Melanocyte of skin (primary cell): ENCODE data around the gene SECISBP2L. TPM values are rescaled to one million over a fixed set of nuclear protein-coding genes. Genes with fewer than 3 reads are reported as not detected.

ENCODE experiments used
- small RNA-seq, 2 donors: library from RNA; depleted of rRNA; stranded (forward); fragments of <200 nt; gene quantifications; one replicate each; pipeline ENCODE3, GENCODE V24; 2012
- total RNA-seq, 2 donors: library from RNA; depleted of rRNA; stranded (reverse); fragments of >200 nt; gene quantifications; 2 replicates each; pipeline ENCODE4 v1.2.3, GENCODE V29; 2012

SECISBP2L gene
- total RNA-seq: 10 to 100 TPM; 62.6 to 65.7 TPM

DNA sequence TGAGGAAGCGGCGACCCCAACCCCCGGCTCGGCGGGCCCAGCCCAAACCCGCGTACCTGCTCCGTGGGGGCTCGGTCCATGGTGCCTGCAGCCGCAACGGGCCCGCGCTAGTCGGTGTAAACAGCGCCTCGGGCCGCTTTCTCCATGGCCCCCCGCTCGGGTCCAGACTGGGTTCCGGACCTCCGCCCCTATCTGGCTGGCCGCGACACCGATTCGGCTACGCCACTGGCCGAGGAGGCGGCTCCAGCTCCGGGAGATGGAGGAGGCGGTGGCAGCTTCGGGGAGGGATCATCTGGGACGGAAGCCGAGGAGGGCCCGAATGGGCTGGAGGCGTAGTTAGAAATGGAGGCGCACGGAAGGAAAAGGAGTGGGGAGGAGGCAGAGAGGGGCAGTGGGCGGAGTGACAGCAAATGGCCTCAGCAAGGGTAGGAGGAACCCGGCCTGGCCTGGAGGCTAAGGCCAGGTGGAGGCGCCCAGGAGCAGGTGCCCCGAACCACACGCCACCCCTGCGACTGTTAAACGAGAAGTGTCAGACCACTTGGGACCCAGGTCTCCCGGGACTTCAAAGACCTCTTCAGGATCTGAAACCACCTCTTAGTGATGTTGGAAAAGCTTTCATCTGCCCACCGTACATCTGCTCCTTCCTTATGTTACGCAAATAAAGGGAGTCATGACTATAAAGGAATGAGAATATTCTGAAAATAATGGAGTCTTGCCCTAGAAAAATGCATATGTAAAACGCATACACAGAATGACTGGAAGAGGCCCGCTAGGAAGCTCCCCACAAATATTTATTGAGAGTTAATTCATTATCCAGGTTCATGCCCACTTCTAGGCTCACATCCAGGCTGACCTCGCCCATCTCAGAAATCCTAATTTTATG lies at the start of gene SECISBP2L:
TSS of gene SECISBP2L (minus strand) at position 227 of the 883 bp plus-strand sequence. CDS start at position 80, 147 bp downstream.

DNA sequence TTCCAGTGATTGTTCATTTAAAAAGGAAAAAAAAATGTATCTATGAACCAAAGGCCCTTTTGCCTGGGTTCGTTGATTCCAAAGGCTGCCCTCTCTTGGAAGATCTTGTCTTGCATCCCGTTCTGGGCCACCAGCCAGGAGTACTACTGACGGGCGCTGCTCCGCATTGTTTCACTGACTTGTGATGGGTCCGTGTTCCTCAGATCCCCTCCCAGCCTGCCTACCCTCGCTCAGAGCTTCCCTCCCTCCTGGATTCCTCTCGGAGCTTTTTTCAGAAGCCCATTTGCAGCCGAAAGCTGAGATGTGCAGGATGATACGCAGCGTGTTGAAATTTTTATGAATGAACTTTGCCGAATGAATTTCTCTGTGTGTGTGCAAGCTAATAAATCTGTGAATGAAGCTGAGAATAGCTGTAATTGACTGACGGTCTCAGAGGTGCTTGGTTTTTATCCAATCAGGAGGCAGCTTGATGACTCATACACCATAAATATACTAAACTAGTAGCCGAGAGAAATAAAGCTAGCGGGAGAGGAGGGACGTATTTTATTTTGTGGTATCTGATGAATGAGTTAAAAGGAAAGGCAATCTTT lies 82.6 kb downstream of the SECISBP2L start, which contains the start of gene SHC4:
TSS of gene SHC4 (minus strand) at position 396 of the 590 bp plus-strand sequence. CDS start 904 bp downstream, outside the sequence.

Small RNA genes within 50 kb of the gene (small RNA-seq; reads per million reads assigned to genes)
- gene RF00019: 0 reads per million in 2 donors

Other genes starting within 250 kb of the SECISBP2L start
- 10 to 100 TPM in 1 of 2 donors, 1 to 10 TPM in 1; 8.3 to 21.3 TPM for gene CEP152, start 235.4 kb downstream of the SECISBP2L start, total RNA-seq
- 100 to 1,000 TPM; 151 to 229 TPM for gene EID1, start 168.3 kb downstream of the SECISBP2L start, total RNA-seq
- gene SHC4, start 82.5 kb downstream of the SECISBP2L start, total RNA-seq: 10 to 100 TPM; 61.3 to 72.9 TPM
- 10 to 100 TPM; 52.3 to 66.3 TPM for gene COPS2, start 109.2 kb upstream of the SECISBP2L start, total RNA-seq
- gene GALK2, start 123.8 kb upstream of the SECISBP2L start, total RNA-seq: 10 to 100 TPM; 35.1 to 50.0 TPM